Stimulated activated CD8-positive, alpha-beta memory T cell treated with anti-CD3 and anti-CD28 coated beads, Interleukin-12 subunit alpha, Interleukin-12 subunit beta, amount 100 ng/mL, for 24 hours (primary cell): ENCODE results near the gene GOLGA8N.

ENCODE experiments used
- DNase-seq: peaks from one replicate; pipeline ENCODE4 v3.0.0-alpha.2; 2020; ENCODE audit errors: extremely low read depth

GOLGA8N gene

GRCh38 chr15:32651229-32651837, 58.1 kb downstream of the GOLGA8N start:
- peak; percentile 1 for DNase-seq

DNA sequence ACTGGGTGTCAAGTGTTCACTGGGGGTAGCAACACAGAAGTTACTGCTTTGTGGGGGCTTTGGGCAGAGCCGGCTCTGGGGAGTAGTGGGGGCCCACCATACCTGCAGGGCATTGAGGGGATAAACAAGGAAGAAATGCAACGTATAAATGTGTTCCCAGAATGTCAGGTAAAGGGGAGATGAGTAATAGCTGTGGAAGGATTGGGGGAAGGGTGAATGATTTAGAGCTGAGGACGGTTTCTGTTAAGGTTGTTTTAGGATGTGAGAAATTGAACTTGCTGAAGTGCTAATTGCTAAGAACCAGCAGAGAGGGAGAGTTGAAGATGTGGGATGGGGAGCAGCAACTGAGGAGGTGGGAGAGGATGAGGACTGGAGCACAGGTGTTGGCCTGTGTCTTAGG, 58.9 kb downstream of the GOLGA8N start:
- no peak for DNase-seq

DNA sequence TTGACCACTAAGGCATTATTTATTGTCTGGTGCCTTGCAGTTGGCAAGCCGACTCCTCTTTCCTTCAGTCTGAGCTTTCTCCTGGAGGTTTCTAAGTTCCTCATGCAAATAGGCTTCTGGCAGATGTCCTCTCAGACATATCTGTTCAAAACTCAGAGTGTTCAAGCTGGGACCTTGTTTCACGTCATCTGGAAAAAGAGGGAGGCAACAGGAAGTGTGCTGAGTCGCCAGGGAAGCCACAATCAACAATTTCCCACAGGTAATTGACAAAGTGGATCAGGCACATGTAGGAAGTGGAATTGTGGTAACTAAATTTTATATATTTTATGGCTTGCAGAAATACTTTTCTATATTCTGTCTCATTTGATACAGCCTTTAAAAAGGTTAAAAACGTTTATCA, 62.8 kb downstream of the GOLGA8N start:
- no peak for DNase-seq

GRCh38 chr15:32656496-32656895, 63.2 kb downstream of the GOLGA8N start:
- no peak for DNase-seq
